Endothelial cell of umbilical vein (primary cell): Measurements from ENCODE around the gene SELENON. TPM values are rescaled to one million over a fixed set of nuclear protein-coding genes. Genes with fewer than 3 reads are reported as not detected.

ENCODE experiments used
- BruUV-seq: library from RNA; stranded (reverse); fragments of 400-500 nt; replicated peaks from 2 replicates; lab custom pipeline; 2021; lab: Mats Ljungman, UMichigan
- CTCF ChIA-PET: fragments of 300-600, 350-600 bp; sonication (Branson Sonifier 250); formaldehyde crosslinking; loops from one replicate; lab custom pipeline; 2021; ENCODE audit warnings: antibody characterized with exemption, inconsistent platforms; lab: Charles Lee
- POLR2A ChIA-PET: fragments of 300-600, 350-600 bp; sonication (Branson Sonifier 250); formaldehyde crosslinking; loops from one replicate; lab custom pipeline; 2021; ENCODE audit warnings: antibody characterized with exemption, inconsistent platforms; lab: Charles Lee
- DNase-seq: peaks from one replicate; pipeline ENCODE4 v3.0.0-alpha.2; 2011; ENCODE audit warnings: low read depth, low spot score
- FAIRE-seq: peaks from 2 replicates; lab custom pipeline; 2011; peaks lifted over from hg19 to GRCh38; lab: Jason Lieb, UNC
- H2AFZ ChIP-seq: 2 replicates; pipeline ENCODE4 v1.6.0; 2012; ENCODE audit warnings: low read depth, low read length, control low read depth, inconsistent platforms
- H3K27ac ChIP-seq: 2 replicates; pipeline ENCODE4 v1.5.1; 2011; ENCODE audit warnings: low read depth, mild to moderate bottlenecking, control low read depth, low read length, moderate library complexity; ENCODE audit not compliant: insufficient read depth
- H3K27me3 ChIP-seq, 2 experiments: 2 replicates each; pipeline versions ENCODE4 v1.6.0 to v1.6.1; 2011; ENCODE audit warnings: low read length in 2 of 2, mixed read lengths in 1 of 2; ENCODE audit not compliant: control insufficient read depth in 2 of 2, insufficient read depth in 2 of 2
- H3K36me3 ChIP-seq, 2 experiments: 2 replicates in 1 of 2; 3 replicates in 1 of 2; pipeline ENCODE4 v1.5.1; 2011; ENCODE audit warnings: low read length in 2 of 2, mild to moderate bottlenecking in 1 of 2, moderate library complexity in 1 of 2; ENCODE audit not compliant: control insufficient read depth in 2 of 2, insufficient read depth in 2 of 2; ENCODE audit errors: extremely low read depth in 1 of 2
- H3K4me1 ChIP-seq: 3 replicates; pipeline ENCODE4 v1.5.1; 2011; ENCODE audit warnings: mild to moderate bottlenecking, low read length; ENCODE audit not compliant: control insufficient read depth, insufficient read depth; ENCODE audit errors: extremely low read depth
- H3K4me2 ChIP-seq: 2 replicates; pipeline ENCODE4 v1.6.1; 2011; ENCODE audit warnings: low read length, control low read depth, mixed read lengths; ENCODE audit not compliant: insufficient read depth
- H3K4me3 ChIP-seq, 3 experiments: fragments of 200-600 bp in 1 of 3; sonication (generic), shearing (Covaris generic) in 1 of 3; replicated peaks in 1 of 3; 2 replicates each; pipeline ENCODE4 v1.5.1; 2011 to 2016; ENCODE audit warnings: control low read depth in 3 of 3, low read length in 3 of 3, mild to moderate bottlenecking in 2 of 3, inconsistent platforms in 1 of 3, low read depth in 1 of 3, moderate library complexity in 1 of 3; ENCODE audit not compliant: insufficient read depth in 1 of 3
- H3K79me2 ChIP-seq: 2 replicates; pipeline ENCODE4 v1.6.0; 2012; ENCODE audit warnings: low read length, inconsistent platforms; ENCODE audit not compliant: control insufficient read depth, insufficient read depth
- H3K9ac ChIP-seq: replicated peaks from 2 replicates; pipeline ENCODE3; 2011; ENCODE audit warnings: low read length, control low read depth; ENCODE audit not compliant: insufficient read depth; ENCODE audit errors: extremely low read depth
- H3K9me1 ChIP-seq: replicated peaks from 3 replicates; pipeline ENCODE4 v1.6.0; 2011; ENCODE audit warnings: mild to moderate bottlenecking, low read length; ENCODE audit not compliant: control insufficient read depth, insufficient read depth; ENCODE audit errors: extremely low read depth
- H3K9me3 ChIP-seq: replicated peaks from 2 replicates; pipeline ENCODE4 v1.5.1; 2012; ENCODE audit warnings: low read length, inconsistent platforms; ENCODE audit not compliant: control insufficient read depth, insufficient read depth
- H4K20me1 ChIP-seq: replicated peaks from 2 replicates; pipeline ENCODE3; 2011; ENCODE audit warnings: mild to moderate bottlenecking, low read length; ENCODE audit not compliant: control insufficient read depth, insufficient read depth; ENCODE audit errors: extremely low read depth
- CTCF ChIP-seq, 2 donors: IDR thresholded peaks; 1 replicate in 1 of 2; 2 replicates in 1 of 2; pipeline ENCODE4 v1.5.1; 2011; ENCODE audit warnings: low read length in 2 of 2, mild to moderate bottlenecking in 2 of 2, moderate library complexity in 2 of 2, control low read depth in 1 of 2, inconsistent platforms in 1 of 2, low read depth in 1 of 2; ENCODE audit not compliant: insufficient read depth in 1 of 2; ENCODE audit errors: extremely low read depth in 1 of 2
- EZH2 ChIP-seq: IDR thresholded peaks from 2 replicates; pipeline ENCODE4 v1.6.1; 2012; ENCODE audit warnings: borderline replicate concordance, low read depth, mild to moderate bottlenecking, moderate library complexity, low read length, inconsistent platforms; ENCODE audit not compliant: severe bottlenecking
- FOS ChIP-seq: IDR thresholded peaks from 2 replicates; pipeline ENCODE4 v1.6.1; 2011; ENCODE audit warnings: mild to moderate bottlenecking, low read length, moderate library complexity, borderline replicate concordance; ENCODE audit not compliant: insufficient read depth
- GATA2 ChIP-seq: IDR thresholded peaks from 2 replicates; pipeline ENCODE4 v1.7.0; 2011; ENCODE audit warnings: low read depth, mild to moderate bottlenecking, moderate library complexity, mixed read lengths, low read length; ENCODE audit not compliant: insufficient read length, insufficient read depth
- JUN ChIP-seq: IDR thresholded peaks from 2 replicates; pipeline ENCODE4 v1.6.1; 2011; ENCODE audit warnings: borderline replicate concordance, low read depth; ENCODE audit not compliant: insufficient read length, insufficient read depth
- MAX ChIP-seq: IDR thresholded peaks from 2 replicates; pipeline ENCODE4 v1.6.1; 2011; ENCODE audit not compliant: insufficient read depth, insufficient read length
- MYC ChIP-seq: IDR thresholded peaks from one replicate; pipeline ENCODE4 v1.6.1; 2011; ENCODE audit warnings: mild to moderate bottlenecking, low read depth, low read length
- POLR2A ChIP-seq: IDR thresholded peaks from 2 replicates; pipeline ENCODE4 v1.6.1; 2012; ENCODE audit warnings: low read depth, mild to moderate bottlenecking, control low read depth, low read length
- POLR2AphosphoS5 ChIP-seq: IDR thresholded peaks from 2 replicates; pipeline ENCODE4 v1.6.1; 2012; ENCODE audit warnings: low read depth, mild to moderate bottlenecking, control low read depth, low read length, moderate library complexity; ENCODE audit not compliant: insufficient read depth
- dilution Hi-C: fragments of 300-500 bp; cut with MboI; formaldehyde crosslinking; loops from one replicate; pipeline ENCODE4 v1.15.0; 2019; ENCODE audit warnings: low sequenced_read_pairs; ENCODE audit not compliant: extremely low pct_ligation_motif_present
- intact Hi-C: fragments of 100-400 bp; cut with micrococcal nuclease; formaldehyde crosslinking; loops from one replicate; pipeline ENCODE4 v1.10.0; 2022
- polyA plus RNA-seq, 4 experiments: library from polyadenylated mRNA; depleted of rRNA in 3 of 4; stranded (reverse) in 3 of 4; unstranded in 1 of 4; fragments of >200 nt; gene quantifications; 2 replicates each; pipeline versions ENCODE4 v1.2.1 to v1.2.3, GENCODE V29; 2011 to 2012; ENCODE audit warnings: missing spikeins in 1 of 4
- total RNA-seq: library from RNA; stranded (reverse); gene quantifications from 2 replicates; pipeline ENCODE4 v1.2.3, GENCODE V29; 2021

The SELENON gene
- total and polyA plus RNA-seq, 2 donors (not counting 3 experiments of a cell fraction or from before 2014, with no cell fraction given), result 117 to 182 TPM

GRCh38 chr1:25766721-25767436, 33.1 kb upstream of the SELENON start:
- intact Hi-C loops (no loop called here), dilution Hi-C loops (no loop called here)
- ChIA-PET CTCF (interaction anchor here (1.2 to 1.3 kb wide), 2 partner anchors 7 to 158 kb away, joined by 4 read pairs; no protein-coding TSS in a partner anchor), POLR2A (no interaction called here)
- FAIRE-seq (no peak), DNase-seq (no peak)
- H2AFZ ChIP-seq, result no peak overlapping the region
- no peak overlapping the region for H3K4me2 ChIP-seq
- no peaks in the 10 kb centered on the region for H3K36me3 ChIP-seq
- BruUV-seq, result no TSS peak
- no peak overlapping the region for H3K4me3 ChIP-seq
- no peaks in the 10 kb centered on the region for H3K4me1 ChIP-seq
- H3K9me3 ChIP-seq, result no peaks in the 10 kb centered on the region
- H3K27me3 ChIP-seq, result no peaks in the 10 kb centered on the region
- no peaks in the 10 kb centered on the region for H3K9me1 ChIP-seq
- H3K27ac ChIP-seq, result no peak overlapping the region
- H3K9ac ChIP-seq, result no peak overlapping the region
- no peak for TF ChIP-seq FOS
- TF ChIP-seq MAX, result no peak
- no peak for TF ChIP-seq GATA2
- no peak for TF ChIP-seq JUN
- no peak for TF ChIP-seq POLR2AphosphoS5
- TF ChIP-seq CTCF (IDR thresholded peaks at IDR 0.05; ENCODE audit: extremely low read depth in 1 of 2, insufficient read depth in 1 of 2, low read depth in 1 of 2, low read length in 2 of 2), result no peak
- no peak for TF ChIP-seq POLR2A
- no peak for TF ChIP-seq EZH2
- TF ChIP-seq MYC, result no peak
- H4K20me1 ChIP-seq, result no peaks in the 10 kb centered on the region
- no peaks in the 10 kb centered on the region for H3K79me2 ChIP-seq
